H1 (cell line): ENCODE data around the gene UBAP1L.

Source experiments
- CTCF ChIP-seq, 3 experiments: IDR thresholded peaks; 1 replicate in 2 of 3; 2 replicates in 1 of 3; pipeline versions ENCODE4 v1.5.1 to v1.6.1; 2011; ENCODE audit warnings: low read length in 3 of 3, mild to moderate bottlenecking in 3 of 3, inconsistent platforms in 2 of 3, low read depth in 1 of 3, moderate library complexity in 1 of 3; ENCODE audit not compliant: insufficient read depth in 1 of 3; ENCODE audit errors: control extremely low read depth in 1 of 3
- EZH2 ChIP-seq: fragments of 200-600 bp; sonication (generic); IDR thresholded peaks from 2 replicates; pipeline ENCODE4 v1.7.1; 2012; ENCODE audit warnings: low read depth, mild to moderate bottlenecking, moderate library complexity, low read length, inconsistent platforms; ENCODE audit not compliant: severe bottlenecking
- HDAC6 ChIP-seq: IDR thresholded peaks from one replicate; pipeline ENCODE4 v1.7.1; 2012; ENCODE audit warnings: low read depth, mild to moderate bottlenecking, inconsistent platforms, low read length, moderate library complexity
- JUN ChIP-seq: IDR thresholded peaks from 2 replicates; pipeline ENCODE4 v1.6.1; 2011; ENCODE audit warnings: low read depth, mild to moderate bottlenecking, improper control_type of control experiment, low read length
- POLR2A ChIP-seq, 2 experiments: IDR thresholded peaks; 1 replicate in 1 of 2; 2 replicates in 1 of 2; pipeline ENCODE4 v1.6.1; 2011; ENCODE audit warnings: low read depth in 2 of 2, low read length in 2 of 2, mild to moderate bottlenecking in 2 of 2; ENCODE audit errors: control extremely low read depth in 1 of 2
- SUZ12 ChIP-seq: fragments of 200-600 bp; sonication (generic); IDR thresholded peaks from 2 replicates; pipeline ENCODE4 v1.6.1; 2012; ENCODE audit warnings: mild to moderate bottlenecking, inconsistent platforms, low read length, moderate library complexity, mixed read lengths
- TAF1 ChIP-seq: IDR thresholded peaks from 2 replicates; pipeline ENCODE4 v1.6.1; 2011; ENCODE audit warnings: mild to moderate bottlenecking, low read depth, low read length
- TBP ChIP-seq: IDR thresholded peaks from 2 replicates; pipeline ENCODE4 v1.6.1; 2011; ENCODE audit warnings: low read depth, low read length, improper control_type of control experiment
- YY1 ChIP-seq: IDR thresholded peaks from 2 replicates; pipeline ENCODE4 v1.6.1; 2011; ENCODE audit warnings: low read depth, mild to moderate bottlenecking, low read length

- no peak for TF ChIP-seq POLR2A (IDR thresholded peaks at IDR 0.05; ENCODE audit: control extremely low read depth in 1 of 2, low read depth in 2 of 2, low read length in 2 of 2)
- no peak for TF ChIP-seq EZH2
- no peak for TF ChIP-seq CTCF (IDR thresholded peaks at IDR 0.05; ENCODE audit: control extremely low read depth in 1 of 3, insufficient read depth in 1 of 3, low read depth in 1 of 3, low read length in 3 of 3)
- TF ChIP-seq TBP: no peak
- TF ChIP-seq SUZ12: no peak
- no peak for TF ChIP-seq TAF1
- TF ChIP-seq JUN: no peak
- TF ChIP-seq HDAC6: no peak
- no peak for TF ChIP-seq YY1
Observed at GRCh38 chr15:65099336-65099735, 15.7 kb downstream of the UBAP1L start.
